Endothelial cell of umbilical vein (primary cell): ENCODE data around the gene CCSER1. TPM values are rescaled to one million over a fixed set of nuclear protein-coding genes. Genes with fewer than 3 reads are reported as not detected.

Source experiments
- BruUV-seq: library from RNA; stranded (reverse); fragments of 400-500 nt; replicated peaks from 2 replicates; lab custom pipeline; 2021; lab: Mats Ljungman, UMichigan
- CTCF ChIA-PET: fragments of 300-600, 350-600 bp; sonication (Branson Sonifier 250); formaldehyde crosslinking; loops from one replicate; lab custom pipeline; 2021; ENCODE audit warnings: antibody characterized with exemption, inconsistent platforms; lab: Charles Lee
- POLR2A ChIA-PET: fragments of 300-600, 350-600 bp; sonication (Branson Sonifier 250); formaldehyde crosslinking; loops from one replicate; lab custom pipeline; 2021; ENCODE audit warnings: antibody characterized with exemption, inconsistent platforms; lab: Charles Lee
- DNase-seq: peaks from one replicate; pipeline ENCODE4 v3.0.0-alpha.2; 2011; ENCODE audit warnings: low read depth, low spot score
- FAIRE-seq: peaks from 2 replicates; lab custom pipeline; 2011; peaks lifted over from hg19 to GRCh38; lab: Jason Lieb, UNC
- H2AFZ ChIP-seq: 2 replicates; pipeline ENCODE4 v1.6.0; 2012; ENCODE audit warnings: low read depth, low read length, control low read depth, inconsistent platforms
- H3K27ac ChIP-seq: 2 replicates; pipeline ENCODE4 v1.5.1; 2011; ENCODE audit warnings: low read depth, mild to moderate bottlenecking, control low read depth, low read length, moderate library complexity; ENCODE audit not compliant: insufficient read depth
- H3K27me3 ChIP-seq, 2 experiments: 2 replicates each; pipeline versions ENCODE4 v1.6.0 to v1.6.1; 2011; ENCODE audit warnings: low read length in 2 of 2, mixed read lengths in 1 of 2; ENCODE audit not compliant: control insufficient read depth in 2 of 2, insufficient read depth in 2 of 2
- H3K36me3 ChIP-seq, 2 experiments: 2 replicates in 1 of 2; 3 replicates in 1 of 2; pipeline ENCODE4 v1.5.1; 2011; ENCODE audit warnings: low read length in 2 of 2, mild to moderate bottlenecking in 1 of 2, moderate library complexity in 1 of 2; ENCODE audit not compliant: control insufficient read depth in 2 of 2, insufficient read depth in 2 of 2; ENCODE audit errors: extremely low read depth in 1 of 2
- H3K4me1 ChIP-seq: 3 replicates; pipeline ENCODE4 v1.5.1; 2011; ENCODE audit warnings: mild to moderate bottlenecking, low read length; ENCODE audit not compliant: control insufficient read depth, insufficient read depth; ENCODE audit errors: extremely low read depth
- H3K4me2 ChIP-seq: 2 replicates; pipeline ENCODE4 v1.6.1; 2011; ENCODE audit warnings: low read length, control low read depth, mixed read lengths; ENCODE audit not compliant: insufficient read depth
- H3K4me3 ChIP-seq, 3 experiments: fragments of 200-600 bp in 1 of 3; sonication (generic), shearing (Covaris generic) in 1 of 3; replicated peaks in 1 of 3; 2 replicates each; pipeline ENCODE4 v1.5.1; 2011 to 2016; ENCODE audit warnings: control low read depth in 3 of 3, low read length in 3 of 3, mild to moderate bottlenecking in 2 of 3, inconsistent platforms in 1 of 3, low read depth in 1 of 3, moderate library complexity in 1 of 3; ENCODE audit not compliant: insufficient read depth in 1 of 3
- H3K79me2 ChIP-seq: 2 replicates; pipeline ENCODE4 v1.6.0; 2012; ENCODE audit warnings: low read length, inconsistent platforms; ENCODE audit not compliant: control insufficient read depth, insufficient read depth
- H3K9ac ChIP-seq: replicated peaks from 2 replicates; pipeline ENCODE3; 2011; ENCODE audit warnings: low read length, control low read depth; ENCODE audit not compliant: insufficient read depth; ENCODE audit errors: extremely low read depth
- H3K9me1 ChIP-seq: replicated peaks from 3 replicates; pipeline ENCODE4 v1.6.0; 2011; ENCODE audit warnings: mild to moderate bottlenecking, low read length; ENCODE audit not compliant: control insufficient read depth, insufficient read depth; ENCODE audit errors: extremely low read depth
- H3K9me3 ChIP-seq: replicated peaks from 2 replicates; pipeline ENCODE4 v1.5.1; 2012; ENCODE audit warnings: low read length, inconsistent platforms; ENCODE audit not compliant: control insufficient read depth, insufficient read depth
- H4K20me1 ChIP-seq: replicated peaks from 2 replicates; pipeline ENCODE3; 2011; ENCODE audit warnings: mild to moderate bottlenecking, low read length; ENCODE audit not compliant: control insufficient read depth, insufficient read depth; ENCODE audit errors: extremely low read depth
- CTCF ChIP-seq, 2 donors: IDR thresholded peaks; 1 replicate in 1 of 2; 2 replicates in 1 of 2; pipeline ENCODE4 v1.5.1; 2011; ENCODE audit warnings: low read length in 2 of 2, mild to moderate bottlenecking in 2 of 2, moderate library complexity in 2 of 2, control low read depth in 1 of 2, inconsistent platforms in 1 of 2, low read depth in 1 of 2; ENCODE audit not compliant: insufficient read depth in 1 of 2; ENCODE audit errors: extremely low read depth in 1 of 2
- FOS ChIP-seq: IDR thresholded peaks from 2 replicates; pipeline ENCODE4 v1.6.1; 2011; ENCODE audit warnings: mild to moderate bottlenecking, low read length, moderate library complexity, borderline replicate concordance; ENCODE audit not compliant: insufficient read depth
- GATA2 ChIP-seq: IDR thresholded peaks from 2 replicates; pipeline ENCODE4 v1.7.0; 2011; ENCODE audit warnings: low read depth, mild to moderate bottlenecking, moderate library complexity, mixed read lengths, low read length; ENCODE audit not compliant: insufficient read length, insufficient read depth
- JUN ChIP-seq: IDR thresholded peaks from 2 replicates; pipeline ENCODE4 v1.6.1; 2011; ENCODE audit warnings: borderline replicate concordance, low read depth; ENCODE audit not compliant: insufficient read length, insufficient read depth
- MAX ChIP-seq: IDR thresholded peaks from 2 replicates; pipeline ENCODE4 v1.6.1; 2011; ENCODE audit not compliant: insufficient read depth, insufficient read length
- POLR2A ChIP-seq: IDR thresholded peaks from 2 replicates; pipeline ENCODE4 v1.6.1; 2012; ENCODE audit warnings: low read depth, mild to moderate bottlenecking, control low read depth, low read length
- dilution Hi-C: fragments of 300-500 bp; cut with MboI; formaldehyde crosslinking; loops from one replicate; pipeline ENCODE4 v1.15.0; 2019; ENCODE audit warnings: low sequenced_read_pairs; ENCODE audit not compliant: extremely low pct_ligation_motif_present
- intact Hi-C: fragments of 100-400 bp; cut with micrococcal nuclease; formaldehyde crosslinking; loops from one replicate; pipeline ENCODE4 v1.10.0; 2022
- polyA plus RNA-seq, 4 experiments: library from polyadenylated mRNA; depleted of rRNA in 3 of 4; stranded (reverse) in 3 of 4; unstranded in 1 of 4; fragments of >200 nt; gene quantifications; 2 replicates each; pipeline versions ENCODE4 v1.2.1 to v1.2.3, GENCODE V29; 2011 to 2012; ENCODE audit warnings: missing spikeins in 1 of 4
- total RNA-seq: library from RNA; stranded (reverse); gene quantifications from 2 replicates; pipeline ENCODE4 v1.2.3, GENCODE V29; 2021

Gene CCSER1
- total and polyA plus RNA-seq, 2 donors (not counting 3 experiments of a cell fraction or from before 2014, with no cell fraction given), result 0.11 to 1.8 TPM

GRCh38 chr4:90753068-90753467 lies 625.9 kb downstream of the CCSER1 start:
- CTCF ChIA-PET, result no interaction called here
- POLR2A ChIA-PET, result no interaction called here
- no peak overlapping the region for H3K4me3 ChIP-seq

DNA sequence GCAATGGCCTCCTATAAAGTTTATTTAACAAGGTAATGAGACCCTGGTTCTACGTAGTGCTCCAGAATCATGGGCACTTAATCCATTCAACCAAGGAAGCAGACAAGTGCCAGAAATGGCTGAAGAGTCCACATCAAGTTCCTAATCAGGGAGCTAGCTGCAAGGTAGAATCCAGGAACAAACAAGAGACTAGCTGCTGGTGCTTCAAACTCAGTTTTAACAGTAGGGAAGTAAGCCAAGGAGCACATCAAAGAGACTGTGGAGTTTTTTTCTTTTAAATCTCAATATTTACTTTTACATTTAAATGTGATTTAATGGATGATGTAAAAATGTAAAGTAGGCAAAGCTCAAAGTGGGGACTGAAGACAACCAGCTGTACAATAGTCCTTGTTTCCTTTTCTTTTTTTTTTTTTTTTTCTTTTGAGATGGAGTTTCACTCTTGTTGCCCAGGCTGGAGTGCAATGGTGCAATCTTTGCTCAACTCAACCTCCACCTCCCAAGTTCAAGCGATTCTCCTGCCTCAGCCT lies 630.4 kb downstream of the CCSER1 start:
- Histone ChIP-seq H3K36me3 (no peaks in the 10 kb centered on the region), H3K79me2 (no peaks in the 10 kb centered on the region), H3K4me2 (no peak overlapping the region), H3K9me3 (no peaks in the 10 kb centered on the region), H4K20me1 (no peaks in the 10 kb centered on the region), H3K27me3 (no peaks in the 10 kb centered on the region), H3K9me1 (no peaks in the 10 kb centered on the region), H3K9ac (no peak overlapping the region), H3K4me1 (no peaks in the 10 kb centered on the region), H3K4me3 (no peak overlapping the region), H2AFZ (no peak overlapping the region), H3K27ac (no peak overlapping the region)
- TF ChIP-seq JUN (no peak), GATA2 (no peak), FOS (no peak), POLR2A (no peak), CTCF (IDR thresholded peaks at IDR 0.05; ENCODE audit: extremely low read depth in 1 of 2, insufficient read depth in 1 of 2, low read depth in 1 of 2, low read length in 2 of 2) (no peak), MAX (no peak)
- FAIRE-seq (no peak), DNase-seq (no peak)
- intact Hi-C loops (no loop called here), dilution Hi-C loops (no loop called here)
- BruUV-seq, result no TSS peak
- POLR2A ChIA-PET, result no interaction called here
- CTCF ChIA-PET, result interaction anchor here (0.6 to 1.0 kb wide), 2 partner anchors 166 to 338 kb away, joined by 3 to 4 read pairs; no protein-coding TSS in a partner anchor

More at GRCh38 chr4:90753068-90753467, 625.9 kb downstream of the CCSER1 start:
- Histone ChIP-seq H3K27me3 (no peaks in the 10 kb centered on the region), H3K4me1 (no peaks in the 10 kb centered on the region), H2AFZ (no peak overlapping the region), H3K4me2 (no peak overlapping the region), H3K9me3 (no peaks in the 10 kb centered on the region), H3K9me1 (no peaks in the 10 kb centered on the region), H3K79me2 (no peaks in the 10 kb centered on the region), H3K27ac (no peak overlapping the region), H3K36me3 (no peaks in the 10 kb centered on the region), H3K9ac (no peak overlapping the region), H4K20me1 (no peaks in the 10 kb centered on the region)
- no TSS peak for BruUV-seq
- TF ChIP-seq CTCF (IDR thresholded peaks at IDR 0.05; ENCODE audit: extremely low read depth in 1 of 2, insufficient read depth in 1 of 2, low read depth in 1 of 2, low read length in 2 of 2) (no peak), POLR2A (no peak)
- no peak for DNase-seq
- intact Hi-C loops (no loop called here), dilution Hi-C loops (no loop called here)
- FAIRE-seq, result no peak
